ENCODE data around the gene NFATC3.
A peak's percentile ranks its signal among the peaks of the same experiment; 100 is the strongest.

Gene NFATC3

GRCh38 chr16:68242926-68243858, 158.0 kb downstream of the NFATC3 start:
- no peak for ATAC-seq
- H3K9me3 Mint-ChIP-seq: no peaks in the 10 kb centered on the region
- H3K4me1 Mint-ChIP-seq: peaks cover 47% of the 10 kb centered on the region
- no peaks in the 10 kb centered on the region for H3K36me3 Mint-ChIP-seq
- no peaks in the 10 kb centered on the region for H3K27me3 Mint-ChIP-seq
- peak overlapping the region; percentile 100 for H3K4me3 Mint-ChIP-seq
- H3K27ac Mint-ChIP-seq: no peak overlapping the region

- H3K4me1 Mint-ChIP-seq: peaks cover 44% of the 10 kb centered on the region
- H3K36me3 Mint-ChIP-seq: no peaks in the 10 kb centered on the region
- H3K27ac Mint-ChIP-seq: peak overlapping the region; percentile 85
- ATAC-seq: no peak
- no peaks in the 10 kb centered on the region for H3K9me3 Mint-ChIP-seq
- peak overlapping the region; percentile 100 for H3K4me3 Mint-ChIP-seq
- H3K27me3 Mint-ChIP-seq: no peaks in the 10 kb centered on the region
These were observed 159.3 kb downstream of the NFATC3 start for GRCh38 chr16:68244481-68244902.

GRCh38 chr16:68244903-68245853, 160.0 kb downstream of the NFATC3 start, which contains the start of gene PLA2G15:
TSS of gene PLA2G15 (plus strand) at chr16:68245373. CDS start at chr16:68245427, 54 bp downstream.
- Mint-ChIP-seq H3K36me3 (no peaks in the 10 kb centered on the region), H3K4me1 (peaks cover 44% of the 10 kb centered on the region), H3K4me3 (peak within 1 kb of the TSS; percentile 100), H3K9me3 (no peaks in the 10 kb centered on the region), H3K27me3 (no peaks in the 10 kb centered on the region), H3K27ac (peak within 1 kb of the TSS; percentile 85)
- peak; percentile 97 for ATAC-seq

GRCh38 chr16:68246121-68246520, 161.0 kb downstream of the NFATC3 start:
- H3K36me3 Mint-ChIP-seq: peaks cover 6% of the 10 kb centered on the region
- no peaks in the 10 kb centered on the region for H3K27me3 Mint-ChIP-seq
- no peaks in the 10 kb centered on the region for H3K9me3 Mint-ChIP-seq
- no peak for ATAC-seq
- H3K4me1 Mint-ChIP-seq: peaks cover 44% of the 10 kb centered on the region
- H3K27ac Mint-ChIP-seq: peak overlapping the region; percentile 85
- H3K4me3 Mint-ChIP-seq: peak overlapping the region; percentile 100

GRCh38 chr16:68246666-68247065, 161.5 kb downstream of the NFATC3 start:
- Mint-ChIP-seq H3K27ac (no peak overlapping the region), H3K9me3 (no peaks in the 10 kb centered on the region), H3K4me1 (peaks cover 44% of the 10 kb centered on the region), H3K36me3 (peaks cover 8% of the 10 kb centered on the region), H3K4me3 (peak overlapping the region; percentile 100), H3K27me3 (no peaks in the 10 kb centered on the region)
- no peak for ATAC-seq

- peaks cover 50% of the 10 kb centered on the region for H3K4me1 Mint-ChIP-seq
- H3K27ac Mint-ChIP-seq: peak overlapping the region; percentile 46
- no peaks in the 10 kb centered on the region for H3K9me3 Mint-ChIP-seq
- no peaks in the 10 kb centered on the region for H3K27me3 Mint-ChIP-seq
- peaks cover 13% of the 10 kb centered on the region for H3K36me3 Mint-ChIP-seq
- H3K4me3 Mint-ChIP-seq: no peak overlapping the region
- no peak for ATAC-seq
These were observed 162.2 kb downstream of the NFATC3 start for GRCh38 chr16:68247400-68247799.

GRCh38 chr16:68247932-68248331, 162.8 kb downstream of the NFATC3 start:
- peaks cover 13% of the 10 kb centered on the region for H3K36me3 Mint-ChIP-seq
- H3K4me1 Mint-ChIP-seq: peaks cover 50% of the 10 kb centered on the region
- no peaks in the 10 kb centered on the region for H3K27me3 Mint-ChIP-seq
- no peak overlapping the region for H3K4me3 Mint-ChIP-seq
- H3K9me3 Mint-ChIP-seq: no peaks in the 10 kb centered on the region
- peak overlapping the region; percentile 46 for H3K27ac Mint-ChIP-seq
- no peak for ATAC-seq

- no peak overlapping the region for H3K27ac Mint-ChIP-seq
- H3K36me3 Mint-ChIP-seq: peaks cover 13% of the 10 kb centered on the region
- no peak for ATAC-seq
- H3K9me3 Mint-ChIP-seq: no peaks in the 10 kb centered on the region
- H3K4me1 Mint-ChIP-seq: peaks cover 44% of the 10 kb centered on the region
- no peaks in the 10 kb centered on the region for H3K27me3 Mint-ChIP-seq
- no peak overlapping the region for H3K4me3 Mint-ChIP-seq
These were observed 164.2 kb downstream of the NFATC3 start for GRCh38 chr16:68249371-68249770.

GRCh38 chr16:68250951-68251350, 165.8 kb downstream of the NFATC3 start:
- Mint-ChIP-seq H3K27me3 (no peaks in the 10 kb centered on the region), H3K27ac (no peak overlapping the region), H3K36me3 (peaks cover 21% of the 10 kb centered on the region), H3K9me3 (no peaks in the 10 kb centered on the region), H3K4me1 (peaks cover 31% of the 10 kb centered on the region), H3K4me3 (no peak overlapping the region)
- ATAC-seq: no peak

GRCh38 chr16:68251832-68252231, 166.7 kb downstream of the NFATC3 start:
- H3K9me3 Mint-ChIP-seq: no peaks in the 10 kb centered on the region
- ATAC-seq: no peak

GRCh38 chr16:68252383-68252782, 167.2 kb downstream of the NFATC3 start:
- H3K9me3 Mint-ChIP-seq: no peaks in the 10 kb centered on the region
- H3K4me1 Mint-ChIP-seq: peaks cover 21% of the 10 kb centered on the region
- H3K36me3 Mint-ChIP-seq: peaks cover 21% of the 10 kb centered on the region
- no peak overlapping the region for H3K27ac Mint-ChIP-seq
- ATAC-seq: no peak
- H3K27me3 Mint-ChIP-seq: no peaks in the 10 kb centered on the region
- no peak overlapping the region for H3K4me3 Mint-ChIP-seq

More at GRCh38 chr16:68251832-68252231, 166.7 kb downstream of the NFATC3 start:
- H3K4me3 Mint-ChIP-seq: no peak overlapping the region
- peaks cover 22% of the 10 kb centered on the region for H3K4me1 Mint-ChIP-seq
- peak overlapping the region; percentile 22 for H3K27ac Mint-ChIP-seq
- peaks cover 21% of the 10 kb centered on the region for H3K36me3 Mint-ChIP-seq
- no peaks in the 10 kb centered on the region for H3K27me3 Mint-ChIP-seq

GRCh38 chr16:68253721-68254120, 168.6 kb downstream of the NFATC3 start:
- H3K36me3 Mint-ChIP-seq: peaks cover 28% of the 10 kb centered on the region
- no peak overlapping the region for H3K27ac Mint-ChIP-seq
- H3K27me3 Mint-ChIP-seq: no peaks in the 10 kb centered on the region
- no peak overlapping the region for H3K4me3 Mint-ChIP-seq
- H3K4me1 Mint-ChIP-seq: peaks cover 23% of the 10 kb centered on the region
- no peak for ATAC-seq
- H3K9me3 Mint-ChIP-seq: no peaks in the 10 kb centered on the region

GRCh38 chr16:68255712-68256111, 170.5 kb downstream of the NFATC3 start:
- no peak for ATAC-seq
- Mint-ChIP-seq H3K27ac (no peak overlapping the region), H3K9me3 (no peaks in the 10 kb centered on the region), H3K27me3 (no peaks in the 10 kb centered on the region), H3K36me3 (peaks cover 27% of the 10 kb centered on the region), H3K4me1 (peaks cover 26% of the 10 kb centered on the region), H3K4me3 (no peak overlapping the region)

GRCh38 chr16:68257251-68257905, 172.2 kb downstream of the NFATC3 start:
- H3K36me3 Mint-ChIP-seq: peaks cover 17% of the 10 kb centered on the region
- peak overlapping the region; percentile 85 for H3K27ac Mint-ChIP-seq
- peak; percentile 84 for ATAC-seq
- H3K4me1 Mint-ChIP-seq: peaks cover 33% of the 10 kb centered on the region
- H3K27me3 Mint-ChIP-seq: no peaks in the 10 kb centered on the region
- H3K4me3 Mint-ChIP-seq: no peak overlapping the region
- no peaks in the 10 kb centered on the region for H3K9me3 Mint-ChIP-seq
